22Rv1 (cell line): ENCODE data around the gene SRSF5.

Source experiments
- ZFX ChIP-seq: fragments of 450-650 bp; IDR thresholded peaks from 2 replicates; pipeline ENCODE4 v1.6.1; 2017; ENCODE audit warnings: antibody characterized with exemption, borderline replicate concordance
- TF ChIP-seq, protein P1 (sequence below): fragments of 450-650 bp; IDR thresholded peaks from 2 replicates; pipeline ENCODE4 v1.5.1; 2017; ENCODE audit warnings: mild to moderate bottlenecking

DNA sequence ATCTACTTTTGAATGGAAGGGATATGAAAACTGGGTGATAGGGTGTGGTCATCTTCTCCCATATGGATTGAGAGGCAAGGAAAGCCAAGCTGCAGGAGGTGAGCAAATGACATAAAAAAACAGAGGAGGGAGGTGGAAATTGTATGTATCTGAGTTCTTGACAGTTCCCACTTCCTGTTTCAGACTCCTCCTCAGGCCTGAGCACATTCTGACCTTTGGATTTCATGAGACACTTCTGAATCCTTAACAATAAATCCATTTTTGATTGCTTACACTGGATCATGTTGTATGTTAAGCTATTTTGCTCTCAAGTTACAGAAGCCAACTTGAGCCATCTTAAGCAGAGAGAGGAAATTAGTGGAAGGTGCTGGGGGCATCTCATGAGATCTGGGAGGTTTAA is 11.6 kb upstream of the SRSF5 start:
- TF ChIP-seq, protein P1, sequence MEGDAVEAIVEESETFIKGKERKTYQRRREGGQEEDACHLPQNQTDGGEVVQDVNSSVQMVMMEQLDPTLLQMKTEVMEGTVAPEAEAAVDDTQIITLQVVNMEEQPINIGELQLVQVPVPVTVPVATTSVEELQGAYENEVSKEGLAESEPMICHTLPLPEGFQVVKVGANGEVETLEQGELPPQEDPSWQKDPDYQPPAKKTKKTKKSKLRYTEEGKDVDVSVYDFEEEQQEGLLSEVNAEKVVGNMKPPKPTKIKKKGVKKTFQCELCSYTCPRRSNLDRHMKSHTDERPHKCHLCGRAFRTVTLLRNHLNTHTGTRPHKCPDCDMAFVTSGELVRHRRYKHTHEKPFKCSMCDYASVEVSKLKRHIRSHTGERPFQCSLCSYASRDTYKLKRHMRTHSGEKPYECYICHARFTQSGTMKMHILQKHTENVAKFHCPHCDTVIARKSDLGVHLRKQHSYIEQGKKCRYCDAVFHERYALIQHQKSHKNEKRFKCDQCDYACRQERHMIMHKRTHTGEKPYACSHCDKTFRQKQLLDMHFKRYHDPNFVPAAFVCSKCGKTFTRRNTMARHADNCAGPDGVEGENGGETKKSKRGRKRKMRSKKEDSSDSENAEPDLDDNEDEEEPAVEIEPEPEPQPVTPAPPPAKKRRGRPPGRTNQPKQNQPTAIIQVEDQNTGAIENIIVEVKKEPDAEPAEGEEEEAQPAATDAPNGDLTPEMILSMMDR, result no peak
- no peak for TF ChIP-seq ZFX
